Measurements from ENCODE around the gene SORCS2. TPM values are rescaled to one million over a fixed set of nuclear protein-coding genes. Genes with fewer than 3 reads are reported as not detected.

Gene SORCS2
- total RNA-seq, 1 donor = 0.27 TPM

DNA sequence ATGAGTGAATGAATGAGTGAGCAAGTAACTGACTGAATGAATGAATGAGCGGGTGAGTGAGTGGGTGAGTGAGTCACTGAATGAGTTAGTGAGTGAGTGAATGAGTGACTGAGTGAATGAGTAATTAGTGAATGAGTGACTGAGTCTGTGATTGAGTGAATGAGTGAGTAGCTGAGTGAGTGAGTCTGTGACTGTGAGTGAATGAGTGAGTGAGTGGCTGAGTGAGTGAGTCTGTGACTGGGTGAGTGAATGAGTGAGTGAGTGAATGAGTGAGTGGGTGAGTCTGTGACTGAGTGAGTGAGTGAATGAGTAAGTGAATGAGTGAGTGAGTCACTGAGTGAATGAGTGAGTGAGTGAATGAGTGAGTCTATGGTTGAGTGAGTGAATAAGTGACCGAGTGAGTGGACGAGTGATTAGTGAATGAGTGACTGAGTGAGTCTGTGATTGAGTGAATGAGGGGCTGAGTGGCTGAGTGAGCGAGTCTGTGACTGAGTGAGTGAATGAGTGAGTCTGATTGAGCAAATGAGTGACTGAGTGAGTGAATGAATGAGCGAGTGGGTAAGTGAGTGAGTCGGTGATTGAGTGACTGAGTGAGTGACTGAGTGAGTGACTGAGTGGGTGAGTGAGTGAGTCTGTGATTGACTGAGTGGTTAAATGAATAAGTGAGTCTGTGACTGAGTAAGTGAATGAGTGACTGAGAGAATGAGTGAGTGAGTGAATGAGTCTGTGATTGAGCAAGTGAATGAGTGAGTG, 465.4 kb downstream of the SORCS2 start:
- no peak overlapping the region for H3K4me3 ChIP-seq (ENCODE audit: low read depth, low read length)
- TF ChIP-seq, protein P1, sequence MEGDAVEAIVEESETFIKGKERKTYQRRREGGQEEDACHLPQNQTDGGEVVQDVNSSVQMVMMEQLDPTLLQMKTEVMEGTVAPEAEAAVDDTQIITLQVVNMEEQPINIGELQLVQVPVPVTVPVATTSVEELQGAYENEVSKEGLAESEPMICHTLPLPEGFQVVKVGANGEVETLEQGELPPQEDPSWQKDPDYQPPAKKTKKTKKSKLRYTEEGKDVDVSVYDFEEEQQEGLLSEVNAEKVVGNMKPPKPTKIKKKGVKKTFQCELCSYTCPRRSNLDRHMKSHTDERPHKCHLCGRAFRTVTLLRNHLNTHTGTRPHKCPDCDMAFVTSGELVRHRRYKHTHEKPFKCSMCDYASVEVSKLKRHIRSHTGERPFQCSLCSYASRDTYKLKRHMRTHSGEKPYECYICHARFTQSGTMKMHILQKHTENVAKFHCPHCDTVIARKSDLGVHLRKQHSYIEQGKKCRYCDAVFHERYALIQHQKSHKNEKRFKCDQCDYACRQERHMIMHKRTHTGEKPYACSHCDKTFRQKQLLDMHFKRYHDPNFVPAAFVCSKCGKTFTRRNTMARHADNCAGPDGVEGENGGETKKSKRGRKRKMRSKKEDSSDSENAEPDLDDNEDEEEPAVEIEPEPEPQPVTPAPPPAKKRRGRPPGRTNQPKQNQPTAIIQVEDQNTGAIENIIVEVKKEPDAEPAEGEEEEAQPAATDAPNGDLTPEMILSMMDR (IDR thresholded peaks at IDR 0.05; ENCODE audit: insufficient read depth, low read length) = no peak
- DNase-seq (ENCODE audit: low read depth) = no peak

DNA sequence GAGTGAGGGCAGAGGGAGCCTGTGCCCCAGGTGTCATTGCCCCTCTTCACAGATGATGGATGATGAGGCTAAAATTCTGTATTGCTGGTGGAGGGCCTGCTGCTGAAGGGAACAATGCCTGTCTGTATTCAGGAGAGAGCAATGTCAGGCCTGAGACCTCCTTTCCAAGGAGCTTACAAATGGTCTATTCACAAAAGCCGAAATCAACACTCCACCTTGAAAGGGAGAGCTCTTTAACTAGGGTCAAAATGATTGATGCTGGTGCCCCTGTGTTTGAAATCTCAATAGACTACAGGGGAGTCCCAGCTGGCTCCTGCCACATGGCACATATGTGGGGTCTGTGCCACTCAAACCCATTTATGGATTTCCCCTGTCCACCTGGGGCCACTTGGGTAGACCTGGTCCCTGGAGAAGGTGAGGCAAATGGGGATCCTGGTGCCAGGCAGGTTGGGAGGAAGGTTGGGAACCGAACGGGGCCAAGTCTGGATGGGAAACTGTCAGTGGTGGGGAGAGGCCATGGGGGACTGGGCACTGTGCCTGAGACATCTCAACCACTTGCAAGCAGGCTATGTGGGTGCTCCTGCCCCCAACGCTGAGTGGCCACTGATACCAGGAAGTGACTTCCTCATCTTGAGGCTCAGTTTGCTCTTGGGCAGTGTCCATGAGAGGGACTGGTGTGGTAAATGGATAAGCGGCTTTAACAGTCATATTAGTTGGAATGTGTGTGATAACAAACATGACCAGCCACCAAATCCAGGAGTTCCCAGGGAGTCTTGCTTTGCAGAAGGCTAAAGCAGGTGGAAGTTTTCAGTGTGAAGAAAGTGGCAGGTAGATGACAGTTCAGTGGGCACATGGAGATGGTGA, 466.2 kb downstream of the SORCS2 start:
- no peak overlapping the region for H3K4me3 ChIP-seq (ENCODE audit: low read depth, low read length)
- no peak for DNase-seq (ENCODE audit: low read depth)
- TF ChIP-seq, protein P1 (IDR thresholded peaks at IDR 0.05; ENCODE audit: insufficient read depth, low read length) = no peak

DNA sequence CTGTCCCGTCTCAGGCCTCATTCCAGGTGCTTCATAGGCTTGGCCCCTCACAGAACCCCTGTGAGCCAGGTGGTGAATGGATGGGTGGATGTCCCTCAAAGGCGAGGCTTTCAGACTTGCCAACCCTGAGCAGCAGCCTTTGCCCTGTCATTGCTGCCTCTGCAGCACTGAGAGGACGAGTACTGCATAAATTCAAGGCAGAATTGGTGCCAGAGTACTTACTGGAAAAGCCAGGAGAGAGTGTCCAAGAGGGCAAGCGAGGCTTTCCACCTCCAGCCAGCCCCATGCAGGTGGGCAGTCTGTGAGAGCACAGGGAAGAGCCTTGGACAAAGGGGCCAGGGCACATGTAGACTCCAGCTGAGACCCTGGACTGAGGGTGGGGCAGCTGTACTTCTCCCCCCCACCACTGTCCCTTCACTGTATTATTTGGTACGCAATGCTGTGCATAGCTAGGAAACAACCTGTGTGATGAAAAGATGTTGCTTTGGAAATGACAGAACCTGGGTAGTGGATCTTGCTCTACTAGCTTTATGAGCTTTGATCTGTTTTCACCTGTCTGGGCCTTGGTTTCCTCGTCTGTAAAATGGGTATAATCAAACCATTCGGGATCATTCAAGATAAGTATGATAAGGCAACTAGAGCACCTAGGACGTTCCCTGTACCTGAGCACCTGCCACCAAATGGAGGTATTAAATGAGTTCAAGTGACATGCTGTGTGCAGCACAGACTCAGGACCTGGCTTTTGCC, 467.3 kb downstream of the SORCS2 start:
- no peak for DNase-seq (ENCODE audit: low read depth)
- TF ChIP-seq, protein P1 (IDR thresholded peaks at IDR 0.05; ENCODE audit: insufficient read depth, low read length) = no peak
- H3K4me3 ChIP-seq (ENCODE audit: low read depth, low read length) = no peak overlapping the region

DNA sequence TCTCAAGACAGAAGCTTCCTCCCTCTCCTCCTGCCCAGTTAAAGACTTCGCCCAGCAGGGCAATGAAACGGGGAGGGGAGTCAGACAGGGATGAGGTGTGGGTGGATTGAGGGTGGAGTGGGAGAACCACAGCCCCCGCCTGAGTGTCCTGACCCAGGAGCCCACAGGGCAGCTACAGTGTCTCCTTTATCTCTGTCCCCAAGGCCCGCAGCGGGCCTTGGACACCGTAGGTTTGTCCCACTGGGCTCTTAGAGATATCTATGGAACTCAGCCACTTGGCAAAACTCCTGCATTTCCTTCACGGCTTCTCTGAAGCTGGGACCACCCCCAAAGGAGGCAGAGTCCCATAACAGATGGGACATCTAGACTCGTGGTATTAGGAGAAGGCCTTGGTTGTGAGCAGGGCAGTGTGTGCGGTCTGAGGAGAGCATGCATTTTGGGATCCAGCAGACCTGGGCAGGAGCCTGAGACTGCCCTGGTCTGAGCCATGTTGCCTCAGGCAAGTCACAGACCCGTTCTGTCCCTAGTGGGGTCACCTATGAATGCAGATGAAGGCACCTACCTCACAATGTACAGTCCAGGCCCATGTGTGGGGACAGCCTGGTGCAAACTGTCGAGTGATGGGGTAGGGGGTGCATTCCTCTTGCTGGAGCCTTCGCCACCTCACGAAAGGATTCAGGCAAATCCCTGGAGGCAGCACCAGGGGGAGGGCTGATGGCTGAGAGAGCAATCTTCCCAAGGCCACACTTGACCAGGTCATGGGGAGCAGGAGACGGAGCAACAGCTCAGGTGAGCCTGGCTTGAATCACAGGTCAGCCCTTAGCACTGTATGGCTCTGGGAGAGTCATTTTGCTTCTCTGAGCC, 468.1 kb downstream of the SORCS2 start:
- DNase-seq (ENCODE audit: low read depth) = no peak
- TF ChIP-seq, protein P1 (IDR thresholded peaks at IDR 0.05; ENCODE audit: insufficient read depth, low read length) = no peak
- H3K4me3 ChIP-seq (ENCODE audit: low read depth, low read length) = no peak overlapping the region

DNA sequence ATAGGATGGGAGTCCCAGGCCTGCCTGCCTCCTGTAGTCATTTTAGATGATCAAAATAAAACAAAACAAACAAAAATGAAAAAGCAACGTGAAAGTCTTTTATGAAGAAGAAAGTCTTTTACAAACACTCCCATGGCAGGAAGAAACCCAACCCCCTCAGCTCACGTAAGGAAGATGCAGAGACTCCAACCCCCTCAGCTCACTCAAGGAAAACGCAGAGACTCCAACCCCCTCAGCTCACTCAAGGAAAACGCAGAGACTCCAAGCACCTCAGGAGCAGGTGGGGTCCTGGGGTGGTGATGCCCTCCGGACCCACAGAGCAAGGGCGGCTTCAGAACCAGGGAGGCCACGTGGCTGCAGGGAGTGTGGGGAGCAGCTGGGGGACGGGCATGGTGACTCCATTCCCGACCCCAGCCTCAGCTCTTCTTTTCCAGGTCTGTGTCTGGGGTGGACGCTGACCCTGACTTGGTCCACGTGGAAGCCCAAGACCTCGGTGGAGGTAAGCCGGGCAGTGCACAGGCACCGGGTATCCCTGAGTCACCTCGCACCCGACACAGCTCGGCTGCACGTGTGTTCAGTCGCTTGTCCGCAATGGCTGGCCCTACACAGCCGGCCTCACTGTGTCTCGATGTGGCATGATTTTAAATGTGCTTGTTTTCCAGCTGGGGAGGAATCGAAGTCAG, 468.9 kb downstream of the SORCS2 start:
- TF ChIP-seq, protein P1 (IDR thresholded peaks at IDR 0.05; ENCODE audit: insufficient read depth, low read length) = no peak
- H3K4me3 ChIP-seq (ENCODE audit: low read depth, low read length) = no peak overlapping the region
- DNase-seq (ENCODE audit: low read depth) = no peak
